HCEC 1CT (cell line): ENCODE measurements around the gene LSM8.
"Not testable (repeated sequence)": the region's sequence is repeated elsewhere in the genome, so short reads cannot be mapped to it uniquely, and the experiment has no call there.

Experiments
- DNase-seq: peaks from one replicate; pipeline ENCODE4 v3.0.0-alpha.2; 2017

Gene LSM8

GRCh38 chr7:118183786-118184564, at the start of gene LSM8:
Gene LSM8, plus strand, starts transcription at chr7:118184164. Its CDS starts 60 bp downstream, at chr7:118184224.
- peak; percentile 94 for DNase-seq

GRCh38 chr7:118134420-118134819, 49.5 kb upstream of the LSM8 start:
- DNase-seq: not testable (repeated sequence)

- no peak for DNase-seq
Observed at GRCh38 chr7:118140468-118140867, 43.5 kb upstream of the LSM8 start.

- DNase-seq: no peak
Observed at GRCh38 chr7:118142012-118142411, 42.0 kb upstream of the LSM8 start.

GRCh38 chr7:118148930-118149329, 35.0 kb upstream of the LSM8 start:
- no peak for DNase-seq

- no peak for DNase-seq
Observed at GRCh38 chr7:118149394-118149793, 34.6 kb upstream of the LSM8 start.

GRCh38 chr7:118151671-118152070, 32.3 kb upstream of the LSM8 start:
- no peak for DNase-seq

GRCh38 chr7:118152149-118152548, 31.8 kb upstream of the LSM8 start:
- no peak for DNase-seq

GRCh38 chr7:118152654-118153053, 31.3 kb upstream of the LSM8 start:
- DNase-seq: no peak

GRCh38 chr7:118153551-118154177, 30.3 kb upstream of the LSM8 start:
- peak; percentile 9 for DNase-seq

GRCh38 chr7:118158766-118159165, 25.2 kb upstream of the LSM8 start:
- DNase-seq: no peak

GRCh38 chr7:118169146-118169545, 14.8 kb upstream of the LSM8 start:
- DNase-seq: no peak

GRCh38 chr7:118175740-118176139, 8.2 kb upstream of the LSM8 start:
- DNase-seq: no peak

- no peak for DNase-seq
Observed at GRCh38 chr7:118179191-118179590, 4.8 kb upstream of the LSM8 start.

- DNase-seq: no peak
Observed at GRCh38 chr7:118182593-118183427, 1.2 kb upstream of the LSM8 start.

GRCh38 chr7:118183428-118183785, 557 bp upstream of the LSM8 start:
- no peak for DNase-seq

- no peak for DNase-seq
Observed at GRCh38 chr7:118184565-118184940, 589 bp downstream of the LSM8 start.

- DNase-seq: no peak
Observed at GRCh38 chr7:118185163-118185860, 1.3 kb downstream of the LSM8 start.

GRCh38 chr7:118186501-118186900, 2.5 kb downstream of the LSM8 start:
- DNase-seq: no peak

GRCh38 chr7:118194571-118194970, 10.6 kb downstream of the LSM8 start:
- DNase-seq: no peak

GRCh38 chr7:118195837-118196474, 12.0 kb downstream of the LSM8 start:
- DNase-seq: peak; percentile 56

- no peak for DNase-seq
Observed at GRCh38 chr7:118202061-118202460, 18.1 kb downstream of the LSM8 start.
